Stomach smooth muscle (tissue), 2 donors: ENCODE results near the gene MGME1.
"Not testable (repeated sequence)": the region's sequence is repeated elsewhere in the genome, so short reads cannot be mapped to it uniquely, and the experiment has no call there.

Experiments
- H3K27ac ChIP-seq: one replicate; pipeline ENCODE4 v1.7.0; 2013; ENCODE audit warnings: mild to moderate bottlenecking, low read length, inconsistent platforms
- H3K27me3 ChIP-seq, 2 donors: one replicate each; pipeline ENCODE4 v1.7.0; 2013; ENCODE audit warnings: low read length in 2 of 2; ENCODE audit not compliant: insufficient read depth in 2 of 2, control insufficient read depth in 1 of 2
- H3K36me3 ChIP-seq, 2 donors: one replicate each; pipeline ENCODE4 v1.7.0; 2013; ENCODE audit warnings: low read length in 2 of 2; ENCODE audit not compliant: control insufficient read depth in 2 of 2, insufficient read depth in 2 of 2
- H3K4me1 ChIP-seq: one replicate; pipeline ENCODE4 v1.7.0; 2013; ENCODE audit warnings: low read length; ENCODE audit not compliant: control insufficient read depth, insufficient read depth
- H3K4me3 ChIP-seq, 2 donors: one replicate each; pipeline ENCODE4 v1.7.0; 2013; ENCODE audit warnings: low read length in 2 of 2
- H3K9ac ChIP-seq, 2 donors: one replicate each; pipeline ENCODE4 v1.7.0; 2013; ENCODE audit warnings: low read length in 2 of 2, mild to moderate bottlenecking in 1 of 2
- H3K9me3 ChIP-seq, 2 donors: one replicate each; pipeline ENCODE4 v1.7.0; 2013; ENCODE audit warnings: low read length in 2 of 2; ENCODE audit not compliant: control insufficient read depth in 2 of 2
- donor health status: healthy.
- donor health status: Pancreatic carcinoma.

MGME1 gene

GRCh38 chr20:18027011-18027410 is 58.2 kb downstream of the MGME1 start:
- H3K9me3 ChIP-seq, H3K4me1 ChIP-seq, H3K4me3 ChIP-seq, H3K27me3 ChIP-seq, H3K9ac ChIP-seq, H3K27ac ChIP-seq, H3K36me3 ChIP-seq: not testable (repeated sequence)

GRCh38 chr20:18030020-18030419 is 61.2 kb downstream of the MGME1 start:
- H3K36me3 ChIP-seq, result no peaks in the 10 kb centered on the region
- no peaks in the 10 kb centered on the region for H3K4me1 ChIP-seq
- peaks cover 0 to 2% of the 10 kb centered on the region in 2 donors for H3K27me3 ChIP-seq
- H3K9ac ChIP-seq, result no peak overlapping the region
- H3K27ac ChIP-seq, result no peak overlapping the region
- no peaks in the 10 kb centered on the region for H3K9me3 ChIP-seq
- no peak overlapping the region for H3K4me3 ChIP-seq

GRCh38 chr20:18031050-18031449 is 62.2 kb downstream of the MGME1 start:
- Histone ChIP-seq H3K27me3 (peaks cover 0 to 2% of the 10 kb centered on the region in 2 donors), H3K9me3 (no peaks in the 10 kb centered on the region), H3K4me1 (no peaks in the 10 kb centered on the region), H3K36me3 (no peaks in the 10 kb centered on the region), H3K4me3 (no peak overlapping the region), H3K27ac (no peak overlapping the region), H3K9ac (no peak overlapping the region)

GRCh38 chr20:18031888-18032509 is 63.2 kb downstream of the MGME1 start:
- H3K4me1 ChIP-seq, result no peaks in the 10 kb centered on the region
- no peak overlapping the region for H3K27ac ChIP-seq
- no peaks in the 10 kb centered on the region for H3K36me3 ChIP-seq
- no peaks in the 10 kb centered on the region for H3K27me3 ChIP-seq
- no peak overlapping the region for H3K4me3 ChIP-seq
- H3K9me3 ChIP-seq, result no peaks in the 10 kb centered on the region
- no peak overlapping the region for H3K9ac ChIP-seq

- Histone ChIP-seq H3K27ac (no peak overlapping the region), H3K9ac (no peak overlapping the region), H3K27me3 (no peaks in the 10 kb centered on the region), H3K36me3 (no peaks in the 10 kb centered on the region), H3K9me3 (no peaks in the 10 kb centered on the region), H3K4me1 (no peaks in the 10 kb centered on the region), H3K4me3 (no peak overlapping the region)
These were observed 64.4 kb downstream of the MGME1 start for GRCh38 chr20:18032977-18033892.

- H3K36me3 ChIP-seq, result no peaks in the 10 kb centered on the region
These were observed 65.2 kb downstream of the MGME1 start for GRCh38 chr20:18034039-18034438.

GRCh38 chr20:18039063-18039462 is 70.2 kb downstream of the MGME1 start:
- Histone ChIP-seq H3K9me3 (peaks cover 0 to 10% of the 10 kb centered on the region in 2 donors), H3K27me3 (peaks cover 0 to 13% of the 10 kb centered on the region in 2 donors), H3K4me3 (no peak overlapping the region), H3K27ac (no peak overlapping the region), H3K4me1 (no peaks in the 10 kb centered on the region), H3K36me3 (no peaks in the 10 kb centered on the region), H3K9ac (no peak overlapping the region)

More at GRCh38 chr20:18034039-18034438, 65.2 kb downstream of the MGME1 start:
- Histone ChIP-seq H3K4me3 (no peak overlapping the region), H3K4me1 (no peaks in the 10 kb centered on the region), H3K27me3 (no peaks in the 10 kb centered on the region), H3K9me3 (no peaks in the 10 kb centered on the region), H3K9ac (no peak overlapping the region), H3K27ac (no peak overlapping the region)
